ENCODE data around the gene NEMF.
"Not testable (repeated sequence)": the region's sequence is repeated elsewhere in the genome, so short reads cannot be mapped to it uniquely, and the experiment has no call there.

NEMF gene

GRCh38 chr14:49852301-49853157 lies at the start of gene NEMF:
Gene NEMF, minus strand, starts transcription at chr14:49852788. Its CDS starts 35 bp downstream, at chr14:49852753.
- intact Hi-C loops (cut with DNase I) = loop anchor here (10.0 kb wide), 3 partner anchors 88 to 218 kb away; partner anchors contain the start of genes DNAAF2, KLHDC1 and KLHDC2

GRCh38 chr14:49900973-49901372 lies 48.4 kb upstream of the NEMF start:
- intact Hi-C loops (cut with DNase I) = no loop called here
- DNase-seq = no peak

More at GRCh38 chr14:49852301-49853157, at the start of gene NEMF:
- peak; percentile 75 to 96 (median 90) for DNase-seq

GRCh38 chr14:49898485-49898884 lies 45.9 kb upstream of the NEMF start:
- intact Hi-C loops (cut with DNase I) = no loop called here

GRCh38 chr14:49897965-49898364 lies 45.4 kb upstream of the NEMF start:
- DNase-seq = no peak
- intact Hi-C loops (cut with DNase I) = no loop called here

More at GRCh38 chr14:49898485-49898884, 45.9 kb upstream of the NEMF start:
- no peak for DNase-seq

- no peak for DNase-seq
- intact Hi-C loops (cut with DNase I) = no loop called here
Measured at GRCh38 chr14:49897414-49897813, 44.8 kb upstream of the NEMF start.

GRCh38 chr14:49896966-49897365 lies 44.4 kb upstream of the NEMF start:
- no peak for DNase-seq
- intact Hi-C loops (cut with DNase I) = no loop called here

GRCh38 chr14:49896272-49896671 lies 43.7 kb upstream of the NEMF start:
- intact Hi-C loops (cut with DNase I); DNase-seq: not testable (repeated sequence)

GRCh38 chr14:49895480-49895879 lies 42.9 kb upstream of the NEMF start:
- intact Hi-C loops (cut with DNase I) = no loop called here
- no peak for DNase-seq

GRCh38 chr14:49894214-49895107 lies 41.9 kb upstream of the NEMF start:
- intact Hi-C loops (cut with DNase I) = not testable (repeated sequence)

GRCh38 chr14:49893309-49894213 lies 41.0 kb upstream of the NEMF start:
- DNase-seq = peak in 39 of 42 donors; percentile 2 to 75 (median 47)
- intact Hi-C loops (cut with DNase I) = loop anchor here (2.0 kb wide), 1 partner anchor 223 kb away; the partner anchor contains the start of gene VCPKMT

More at GRCh38 chr14:49894214-49895107, 41.9 kb upstream of the NEMF start:
- DNase-seq = not testable (repeated sequence)

GRCh38 chr14:49892636-49893308 lies 40.2 kb upstream of the NEMF start, which contains the start of gene ARF6:
Gene ARF6, plus strand, starts transcription at chr14:49893082. Its CDS starts 655 bp downstream, at chr14:49893737.
- intact Hi-C loops (cut with DNase I) = loop anchor here (2.0 kb wide), 1 partner anchor 224 kb away; the partner anchor contains the start of gene VCPKMT
- peak; percentile 93 to 99 (median 98) for DNase-seq

GRCh38 chr14:49892301-49892635 lies 39.7 kb upstream of the NEMF start:
- intact Hi-C loops (cut with DNase I) = loop anchor here (2.0 kb wide), 1 partner anchor 225 kb away; the partner anchor contains the start of gene VCPKMT
- peak in 35 of 42 donors; percentile 47 to 89 (median 70) for DNase-seq

GRCh38 chr14:49888293-49888692 lies 35.7 kb upstream of the NEMF start:
- intact Hi-C loops (cut with DNase I) = no loop called here
- DNase-seq = no peak

- intact Hi-C loops (cut with DNase I) = no loop called here
- DNase-seq = no peak
Measured at GRCh38 chr14:49886523-49886922, 33.9 kb upstream of the NEMF start.

GRCh38 chr14:49882826-49883694 lies 30.5 kb upstream of the NEMF start:
- intact Hi-C loops (cut with DNase I) = no loop called here
- no peak for DNase-seq

GRCh38 chr14:49881350-49882001 lies 28.9 kb upstream of the NEMF start:
- intact Hi-C loops (cut with DNase I) = no loop called here
- no peak for DNase-seq
